A549 (cell line): Measurements from ENCODE around the gene TNRC6A.

Experiments
- CBX2 ChIP-seq: fragments of 200-600 bp; sonication (generic); IDR thresholded peaks from 2 replicates; pipeline ENCODE4 v1.6.1; 2016; ENCODE audit warnings: low read depth, mild to moderate bottlenecking, borderline replicate concordance
- CBX8 ChIP-seq: fragments of 200-600 bp; sonication (generic); IDR thresholded peaks from 2 replicates; pipeline ENCODE4 v1.6.1; 2016
- CHD4 ChIP-seq: fragments of 200-600 bp; sonication (generic); IDR thresholded peaks from 2 replicates; pipeline ENCODE4 v1.6.1; 2016; ENCODE audit warnings: antibody characterized with exemption, mild to moderate bottlenecking, borderline replicate concordance
- CTCF ChIP-seq: fragments of >200 bp; sonication (Bioruptor Twin); formaldehyde crosslinking; IDR thresholded peaks from 3 replicates; pipeline ENCODE4 v1.5.1; 2016
- EP300 ChIP-seq, 2 experiments: fragments of >200 bp; sonication (Bioruptor Twin); formaldehyde crosslinking; IDR thresholded peaks; 2 replicates in 1 of 2; 3 replicates in 1 of 2; pipeline ENCODE4 v1.6.1; 2016 to 2017
- GATA3 ChIP-seq: IDR thresholded peaks from 2 replicates; pipeline ENCODE4 v1.6.1; 2012; ENCODE audit warnings: borderline replicate concordance
- MYC ChIP-seq: IDR thresholded peaks from 2 replicates; pipeline ENCODE4 v1.6.1; 2012; ENCODE audit warnings: mild to moderate bottlenecking, inconsistent platforms, low read length, improper control_type of control experiment, borderline replicate concordance
- NFE2L2 ChIP-seq: fragments of 150-350 bp; conservative IDR thresholded peaks from 2 replicates; pipeline ENCODE4 v1.6.1; 2014; ENCODE audit warnings: low read length
- PBX3 ChIP-seq: IDR thresholded peaks from 2 replicates; pipeline ENCODE4 v1.6.1; 2012
- RFX5 ChIP-seq: fragments of 450-650 bp; IDR thresholded peaks from 2 replicates; pipeline ENCODE4 v1.7.1; 2014; ENCODE audit warnings: antibody characterized with exemption, mild to moderate bottlenecking, moderate library complexity

- TF ChIP-seq CHD4 = no peak
- TF ChIP-seq CTCF = no peak
- TF ChIP-seq CBX8 = no peak
- TF ChIP-seq RFX5 = no peak
- no peak for TF ChIP-seq EP300 (IDR thresholded peaks at IDR 0.05)
- no peak for TF ChIP-seq PBX3
- no peak for TF ChIP-seq GATA3
- TF ChIP-seq CBX2 = no peak
- TF ChIP-seq MYC = no peak
- no peak for TF ChIP-seq NFE2L2
Measured at GRCh38 chr16:24734382-24734781, 4.9 kb downstream of the TNRC6A start.
